Kidney (tissue), 14 donors: Measurements from ENCODE around the gene HNRNPD. TPM values are rescaled to one million over a fixed set of nuclear protein-coding genes. Genes with fewer than 3 reads are reported as not detected.

Experiments used
- DNase-seq, 5 donors: peaks; one replicate each; pipeline ENCODE4 v3.0.0-alpha.2; 2013 to 2020
- FAIRE-seq: peaks from 2 replicates; lab custom pipeline; 2012; peaks lifted over from hg19 to GRCh38; lab: Jason Lieb, UNC
- H3K27ac ChIP-seq, 2 donors: one replicate each; pipeline ENCODE4 v1.7.0; 2013; ENCODE audit warnings: low read depth in 2 of 2, low read length in 2 of 2, inconsistent platforms in 1 of 2
- H3K27me3 ChIP-seq: one replicate; pipeline ENCODE4 v1.7.1; 2013; ENCODE audit warnings: low read length, inconsistent platforms; ENCODE audit not compliant: control insufficient read depth, insufficient read depth
- H3K36me3 ChIP-seq, 3 donors: one replicate each; pipeline versions ENCODE4 v1.7.0 to v1.7.1; 2013; ENCODE audit warnings: low read length in 3 of 3, control low read depth in 1 of 3, inconsistent platforms in 1 of 3; ENCODE audit not compliant: insufficient read depth in 3 of 3, control insufficient read depth in 2 of 3
- H3K4me1 ChIP-seq, 3 donors: one replicate each; pipeline versions ENCODE4 v1.7.0 to v1.7.1; 2013; ENCODE audit warnings: low read length in 3 of 3, inconsistent platforms in 1 of 3, low read depth in 1 of 3; ENCODE audit not compliant: control insufficient read depth in 2 of 3, insufficient read depth in 2 of 3
- H3K4me3 ChIP-seq, 3 donors: one replicate each; pipeline versions ENCODE4 v1.7.0 to v1.8.1; 2013; ENCODE audit warnings: low read length in 3 of 3, control low read depth in 1 of 3, inconsistent platforms in 1 of 3
- H3K9ac ChIP-seq, 3 donors: one replicate each; pipeline versions ENCODE4 v1.7.0 to v1.7.1; 2013; ENCODE audit warnings: low read length in 3 of 3, control low read depth in 1 of 3, inconsistent platforms in 1 of 3
- H3K9me3 ChIP-seq, 3 donors: one replicate each; pipeline versions ENCODE4 v1.7.0 to v1.7.1; 2013; ENCODE audit warnings: low read length in 3 of 3, control low read depth in 1 of 3, inconsistent platforms in 1 of 3; ENCODE audit not compliant: control insufficient read depth in 2 of 3, insufficient read depth in 1 of 3
- CTCF ChIP-seq: IDR thresholded peaks from 3 replicates; pipeline ENCODE4 v1.5.1; 2012; ENCODE audit warnings: mild to moderate bottlenecking, moderate library complexity, borderline replicate concordance; ENCODE audit not compliant: insufficient read depth; ENCODE audit errors: extremely low read depth
- intact Hi-C: fragments of 100-400 bp; cut with DNase I; formaldehyde crosslinking; loops from one replicate; pipeline ENCODE4 v1.11.1; 2022
- polyA plus RNA-seq: library from polyadenylated mRNA; stranded (reverse); fragments of 350-450 nt; fragmentation: Illumina TruSeq; extraction: RNeasy Lipid Tissue Mini Kit (QIAGEN cat#74804); gene quantifications from one replicate; pipeline ENCODE4 v1.2.3, GENCODE V29; 2014; ENCODE audit warnings: low read depth, low replicate concordance; ENCODE audit not compliant: insufficient read depth
- total RNA-seq: library from RNA; stranded (reverse); fragmentation: NEBNext Ultra II Directional; extraction: Animal tissue kit (Norgen Biotek cat#: 25700); gene quantifications from one replicate; pipeline ENCODE4 v1.2.1, GENCODE V29; 2021
- donor health status: control.
- donor health status: control.
- donor health status: control.
- donor health status: control.
- donor health status: control.
- donor health status: DM: yes; HTN: yes; CAD: no.
- donor health status: Normal renal cell carcinoma (clear cell type).

Gene HNRNPD
- total and polyA plus RNA-seq, 2 donors from 2014 or later = 120 to 177 TPM

- H3K36me3 ChIP-seq = no peaks in the 10 kb centered on the region
- no peak overlapping the region for H3K4me3 ChIP-seq
- H3K4me1 ChIP-seq = no peaks in the 10 kb centered on the region
- FAIRE-seq (no peak), DNase-seq (no peak)
- intact Hi-C loops = no loop called here
- no peaks in the 10 kb centered on the region for H3K27me3 ChIP-seq
- no peak for TF ChIP-seq CTCF
- H3K9ac ChIP-seq = no peak overlapping the region
- H3K27ac ChIP-seq = no peak overlapping the region
- H3K9me3 ChIP-seq = no peaks in the 10 kb centered on the region
Observed at GRCh38 chr4:82403725-82404124, 29.9 kb upstream of the HNRNPD start.

GRCh38 chr4:82402196-82402775 is 28.5 kb upstream of the HNRNPD start:
- Histone ChIP-seq H3K36me3 (no peaks in the 10 kb centered on the region), H3K9me3 (no peaks in the 10 kb centered on the region), H3K27ac (no peak overlapping the region), H3K4me3 (no peak overlapping the region), H3K27me3 (no peaks in the 10 kb centered on the region), H3K4me1 (no peaks in the 10 kb centered on the region), H3K9ac (no peak overlapping the region)
- TF ChIP-seq CTCF = no peak
- no peak for DNase-seq
- no peak for FAIRE-seq
- intact Hi-C loops = no loop called here

- TF ChIP-seq CTCF = no peak
- FAIRE-seq = no peak
- intact Hi-C loops = no loop called here
- Histone ChIP-seq H3K27ac (no peak overlapping the region), H3K9ac (no peak overlapping the region), H3K27me3 (no peaks in the 10 kb centered on the region), H3K4me3 (no peak overlapping the region), H3K36me3 (no peaks in the 10 kb centered on the region), H3K9me3 (no peaks in the 10 kb centered on the region), H3K4me1 (no peaks in the 10 kb centered on the region)
- no peak for DNase-seq
Observed at GRCh38 chr4:82401600-82401999, 27.8 kb upstream of the HNRNPD start.

GRCh38 chr4:82398263-82398662 is 24.5 kb upstream of the HNRNPD start:
- intact Hi-C loops = no loop called here
- Histone ChIP-seq H3K9me3 (no peaks in the 10 kb centered on the region), H3K36me3 (no peaks in the 10 kb centered on the region), H3K4me3 (no peak overlapping the region), H3K27ac (no peak overlapping the region), H3K27me3 (no peaks in the 10 kb centered on the region), H3K9ac (no peak overlapping the region), H3K4me1 (no peaks in the 10 kb centered on the region)
- FAIRE-seq (no peak), DNase-seq (no peak)
- TF ChIP-seq CTCF = no peak
